Renal pelvis (tissue), 4 donors: ENCODE measurements around the gene SOCS3. TPM values are rescaled to one million over a fixed set of nuclear protein-coding genes. Genes with fewer than 3 reads are reported as not detected.
A peak's percentile ranks its signal among the peaks of the same experiment; 100 is the strongest.

Experiments used
- DNase-seq: peaks from one replicate; pipeline ENCODE4 v3.0.0-alpha.2; 2013
- polyA plus RNA-seq, 3 donors: library from polyadenylated mRNA; unstranded; fragments of 120-200 nt; gene quantifications; one replicate each; pipeline ENCODE4 v1.2.1, GENCODE V29; 2013; ENCODE audit not compliant: insufficient read length in 3 of 3

The SOCS3 gene
- polyA plus RNA-seq, 3 donors: 7.1 to 8.8 (median 8.4) TPM

GRCh38 chr17:78393575-78393974 is 33.7 kb upstream of the SOCS3 start:
- DNase-seq: no peak

DNA sequence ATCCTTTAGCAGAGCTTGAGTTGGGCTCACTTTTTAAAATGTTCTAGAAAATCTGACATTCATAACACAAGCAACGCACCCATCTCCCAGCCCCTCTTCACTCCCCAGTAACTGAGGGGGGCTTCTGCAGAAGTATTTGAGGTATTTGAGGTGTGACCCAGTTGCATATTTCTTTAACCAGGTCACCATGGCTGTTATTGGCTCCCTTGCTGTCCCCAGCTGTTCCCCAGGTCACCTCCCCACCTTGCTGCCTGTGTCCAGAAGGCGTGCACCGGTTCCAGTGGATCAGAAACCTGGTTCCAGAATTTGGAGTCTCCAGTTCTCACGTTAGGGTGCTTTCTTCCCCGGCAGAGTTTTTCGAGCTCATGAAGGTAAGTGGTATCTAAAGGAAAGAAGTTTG is 32.4 kb upstream of the SOCS3 start:
- DNase-seq: no peak

DNA sequence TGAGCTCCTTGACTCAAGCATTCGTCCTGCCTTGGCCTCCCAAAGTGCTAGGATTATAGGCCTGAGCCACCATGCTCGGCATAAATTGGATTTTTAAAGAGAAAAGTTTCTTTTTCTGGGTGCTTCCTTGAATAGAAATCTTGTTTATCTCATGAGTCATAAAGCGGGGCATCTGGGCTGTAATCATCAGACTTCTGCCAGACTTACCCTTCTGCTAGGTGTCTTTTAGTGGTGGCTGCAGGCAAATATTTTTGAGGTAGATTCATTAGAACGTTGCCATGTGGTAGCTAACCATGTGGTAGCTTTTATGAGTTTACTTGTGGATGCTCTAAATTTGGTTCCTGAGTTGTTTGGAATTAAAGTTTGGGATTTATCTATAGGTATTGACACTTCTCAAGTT is 32.0 kb upstream of the SOCS3 start:
- no peak for DNase-seq

GRCh38 chr17:78391051-78391431 is 31.2 kb upstream of the SOCS3 start:
- no peak for DNase-seq

GRCh38 chr17:78390241-78391050 is 30.6 kb upstream of the SOCS3 start:
- no peak for DNase-seq

- no peak for DNase-seq
Observed at GRCh38 chr17:78387977-78388941, 28.4 kb upstream of the SOCS3 start.

GRCh38 chr17:78384479-78385175 is 24.8 kb upstream of the SOCS3 start:
- no peak for DNase-seq

GRCh38 chr17:78383725-78384471 is 24.0 kb upstream of the SOCS3 start:
- no peak for DNase-seq

- no peak for DNase-seq
Observed at GRCh38 chr17:78381601-78382232, 21.8 kb upstream of the SOCS3 start.

DNA sequence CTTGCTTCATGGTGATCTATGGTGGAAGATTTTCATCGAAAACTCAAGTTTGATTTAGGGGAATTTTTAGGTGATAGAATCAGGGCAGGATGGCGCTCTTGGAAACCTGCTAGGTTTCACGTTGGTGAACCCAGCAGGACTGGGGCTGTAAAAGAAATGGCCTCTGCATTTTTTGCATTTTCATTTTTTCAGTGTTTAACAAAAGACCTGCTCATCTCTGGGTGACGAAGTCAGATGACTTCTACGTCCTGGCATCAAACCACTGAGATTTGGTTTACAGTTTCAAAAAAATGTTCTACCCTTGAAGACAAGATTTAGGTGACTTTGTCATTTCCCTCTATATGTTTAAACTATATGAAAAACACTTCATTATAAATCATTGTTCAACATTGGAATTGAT is 20.5 kb upstream of the SOCS3 start:
- DNase-seq: no peak

DNA sequence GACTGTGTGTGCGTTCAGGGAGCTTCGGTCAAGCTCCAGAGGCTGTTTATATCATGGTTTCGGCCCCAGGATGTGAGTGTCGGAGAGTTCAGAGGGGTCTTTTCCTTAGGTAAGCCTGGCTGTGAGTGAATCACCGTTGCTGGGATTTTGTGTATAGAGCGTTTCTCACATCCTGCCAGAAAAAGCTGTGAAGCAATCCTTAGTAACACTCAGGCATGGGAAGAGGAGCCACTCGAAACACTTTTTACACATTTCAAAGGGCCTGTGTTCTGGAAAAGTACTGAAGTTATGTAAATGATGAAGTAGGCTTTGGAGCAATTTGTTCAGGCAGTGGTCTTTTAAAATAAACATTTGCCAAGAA is 19.2 kb upstream of the SOCS3 start:
- DNase-seq: no peak

GRCh38 chr17:78378225-78379130 is 18.6 kb upstream of the SOCS3 start, which contains the start of gene PGS1:
Gene PGS1 (plus strand): TSS chr17:78378649. CDS start chr17:78378666, 17 bp downstream.
- peak; percentile 80 for DNase-seq

DNA sequence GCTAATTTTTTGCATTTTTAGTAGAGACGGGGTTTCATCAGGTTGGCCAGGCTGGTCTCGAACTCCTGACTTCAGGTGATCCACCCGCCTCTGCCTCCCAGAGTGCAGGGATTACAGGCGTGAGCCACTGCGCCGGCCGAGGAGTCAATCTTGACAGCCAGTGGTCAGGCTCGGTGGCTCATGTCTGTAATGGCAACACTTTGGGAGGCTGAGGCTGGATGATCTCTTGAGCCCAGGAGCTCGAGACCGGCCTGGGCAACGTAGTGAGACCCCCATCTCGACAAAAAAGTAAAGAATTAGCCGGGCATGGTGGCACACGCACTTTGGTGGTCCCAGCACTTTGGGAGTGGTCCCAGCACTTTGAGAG is 18.0 kb upstream of the SOCS3 start:
- no peak for DNase-seq

DNA sequence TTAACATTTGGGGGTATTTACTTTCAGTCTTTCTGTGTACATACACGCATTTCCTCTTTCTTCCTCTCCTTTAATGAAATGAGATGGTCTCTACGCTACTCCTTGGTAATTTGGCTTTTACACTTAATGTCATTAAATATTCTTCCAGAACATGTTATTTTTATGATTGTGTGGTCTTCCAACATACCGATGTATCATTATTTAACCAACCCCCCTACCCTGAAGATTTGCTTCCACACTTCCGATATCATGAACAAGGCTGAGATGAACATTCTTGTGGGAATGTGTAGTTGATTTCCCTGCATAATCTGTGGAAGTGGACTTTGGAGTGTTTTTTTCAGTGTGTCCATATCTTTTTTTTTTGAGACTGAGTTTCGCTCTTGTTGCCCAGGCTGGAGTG is 16.3 kb upstream of the SOCS3 start:
- no peak for DNase-seq

- no peak for DNase-seq
Observed at GRCh38 chr17:78375401-78376151, 15.7 kb upstream of the SOCS3 start.

GRCh38 chr17:78374631-78375274 is 14.9 kb upstream of the SOCS3 start:
- no peak for DNase-seq

DNA sequence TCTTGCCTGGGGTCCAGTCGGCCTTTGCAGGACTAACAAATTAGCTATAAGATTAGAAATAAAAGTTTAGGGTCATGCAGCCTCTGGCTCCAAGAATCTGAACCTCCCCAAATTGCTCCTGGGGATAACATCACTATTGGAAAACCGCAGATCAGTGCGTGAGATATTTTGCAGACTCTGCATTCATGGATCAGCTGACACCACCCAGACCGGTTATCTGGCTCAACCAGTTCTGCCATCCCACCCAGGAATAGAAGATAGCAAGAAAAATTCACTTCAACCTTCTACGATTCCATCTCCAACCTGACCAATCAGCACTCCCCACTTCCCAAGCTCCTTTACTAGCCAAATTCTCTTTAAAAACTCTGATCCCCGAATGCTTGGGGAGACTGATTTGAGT is 14.3 kb upstream of the SOCS3 start:
- no peak for DNase-seq

GRCh38 chr17:78372841-78373240 is 13.0 kb upstream of the SOCS3 start:
- no peak for DNase-seq

DNA sequence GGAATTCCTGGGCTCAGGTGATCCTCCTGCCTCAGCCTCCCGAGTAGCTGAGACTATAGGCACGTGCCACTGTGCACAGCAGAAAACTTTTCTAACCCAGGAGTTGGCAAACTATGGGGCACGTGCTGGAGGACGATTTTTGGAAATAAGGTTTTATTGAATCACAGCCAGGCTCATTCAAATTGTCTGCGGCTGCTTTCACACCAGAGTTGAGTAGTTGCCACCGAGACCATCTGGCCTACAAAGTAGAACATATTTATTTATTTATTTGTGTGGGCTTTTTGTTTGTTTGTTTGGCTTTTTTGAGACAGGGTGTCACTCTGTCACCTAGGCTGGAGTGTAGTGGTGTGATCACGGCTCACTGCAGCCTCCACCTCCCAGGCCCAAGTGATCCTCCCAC is 11.2 kb upstream of the SOCS3 start:
- no peak for DNase-seq
